Measurements from ENCODE around the gene SNX20.

DNA sequence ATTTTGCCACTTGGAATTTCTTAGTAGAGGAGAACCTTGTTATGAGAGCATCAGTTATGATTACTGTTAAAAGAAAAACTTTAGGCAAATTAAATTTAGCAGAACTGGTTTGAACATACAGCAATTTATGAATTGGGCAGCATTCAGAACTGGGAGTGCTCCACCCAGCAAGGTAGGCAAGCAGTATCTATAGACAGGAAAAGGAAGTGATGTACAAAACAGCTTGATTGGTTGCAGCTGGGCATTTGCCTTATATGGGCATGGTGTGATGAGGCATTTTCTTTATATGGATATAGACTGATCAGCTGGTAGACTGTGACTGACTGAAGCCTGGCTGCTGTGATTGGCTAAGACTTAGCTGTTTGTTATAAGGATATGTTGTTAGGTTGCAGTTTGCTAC, 43.2 kb upstream of the SNX20 start:
- TF ChIP-seq, protein P1, sequence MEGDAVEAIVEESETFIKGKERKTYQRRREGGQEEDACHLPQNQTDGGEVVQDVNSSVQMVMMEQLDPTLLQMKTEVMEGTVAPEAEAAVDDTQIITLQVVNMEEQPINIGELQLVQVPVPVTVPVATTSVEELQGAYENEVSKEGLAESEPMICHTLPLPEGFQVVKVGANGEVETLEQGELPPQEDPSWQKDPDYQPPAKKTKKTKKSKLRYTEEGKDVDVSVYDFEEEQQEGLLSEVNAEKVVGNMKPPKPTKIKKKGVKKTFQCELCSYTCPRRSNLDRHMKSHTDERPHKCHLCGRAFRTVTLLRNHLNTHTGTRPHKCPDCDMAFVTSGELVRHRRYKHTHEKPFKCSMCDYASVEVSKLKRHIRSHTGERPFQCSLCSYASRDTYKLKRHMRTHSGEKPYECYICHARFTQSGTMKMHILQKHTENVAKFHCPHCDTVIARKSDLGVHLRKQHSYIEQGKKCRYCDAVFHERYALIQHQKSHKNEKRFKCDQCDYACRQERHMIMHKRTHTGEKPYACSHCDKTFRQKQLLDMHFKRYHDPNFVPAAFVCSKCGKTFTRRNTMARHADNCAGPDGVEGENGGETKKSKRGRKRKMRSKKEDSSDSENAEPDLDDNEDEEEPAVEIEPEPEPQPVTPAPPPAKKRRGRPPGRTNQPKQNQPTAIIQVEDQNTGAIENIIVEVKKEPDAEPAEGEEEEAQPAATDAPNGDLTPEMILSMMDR (IDR thresholded peaks at IDR 0.05 in 8 of 11, conservative IDR thresholded peaks at IDR 0.05 in 3 of 11), result no peak
- no peak for TF ChIP-seq POLR2A (IDR thresholded peaks at IDR 0.05)

All from spleen (tissue), 7 donors.